Inflammatory macrophage treated with lipopolysaccharide for 1 hour (primary cell): ENCODE results near the gene NR2F1-AS1.
"Not testable (repeated sequence)": the region's sequence is repeated elsewhere in the genome, so short reads cannot be mapped to it uniquely, and the experiment has no call there.

Experiments
- DNase-seq, 2 donors: peaks; one replicate each; pipeline ENCODE4 v3.0.0-alpha.2; 2020 to 2022

Gene NR2F1-AS1

GRCh38 chr5:93575461-93576414, 5.3 kb downstream of the NR2F1-AS1 start:
- DNase-seq = no peak

- no peak for DNase-seq
Observed at GRCh38 chr5:93574491-93575305, 6.3 kb downstream of the NR2F1-AS1 start.

DNA sequence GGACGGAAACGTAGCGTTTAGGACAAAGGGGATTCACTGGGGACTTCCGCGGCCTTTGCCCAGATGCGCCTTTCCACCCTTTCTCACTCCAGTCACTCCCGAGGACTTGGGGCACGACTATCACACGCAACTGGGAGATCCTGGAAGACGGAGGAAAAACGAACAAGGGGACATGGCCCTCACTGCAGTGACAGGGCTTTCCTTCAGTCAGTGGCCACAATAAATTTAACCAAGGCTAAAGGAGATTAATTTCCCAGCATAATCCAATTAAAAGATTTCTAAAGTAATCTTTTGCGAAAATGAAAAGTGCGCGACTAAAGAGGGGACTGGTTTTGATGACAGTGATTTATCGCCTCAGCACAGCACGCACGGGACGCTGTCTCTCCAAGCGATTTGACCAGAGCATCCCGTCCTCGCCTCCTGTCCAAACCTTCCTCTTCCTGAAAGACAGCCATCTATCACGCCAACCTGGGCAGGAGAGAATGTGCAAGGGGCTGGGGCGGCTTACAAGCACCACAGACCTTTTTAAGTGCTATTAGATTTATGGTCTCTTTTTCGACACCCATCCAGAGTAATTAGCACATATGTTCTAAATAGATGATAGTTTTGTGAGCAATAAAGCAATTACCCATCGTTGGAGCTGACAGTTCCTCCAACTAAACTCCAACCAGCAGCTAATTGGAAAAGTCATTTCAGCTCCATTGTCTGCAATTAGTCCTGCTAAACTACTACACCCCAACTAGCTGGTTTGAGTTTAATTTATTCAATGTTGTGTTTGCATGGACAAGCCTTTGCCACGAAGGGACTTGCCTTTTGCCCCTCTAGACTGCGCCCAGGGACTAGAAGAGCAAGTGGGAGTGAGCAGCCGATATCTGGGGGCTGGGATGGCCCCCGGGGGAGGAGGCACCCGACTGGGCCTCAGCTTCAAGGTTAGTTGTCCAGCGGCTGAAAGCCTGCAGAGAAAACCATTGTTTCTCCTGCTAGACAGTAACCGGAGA, 7.4 kb downstream of the NR2F1-AS1 start:
- DNase-seq = no peak

DNA sequence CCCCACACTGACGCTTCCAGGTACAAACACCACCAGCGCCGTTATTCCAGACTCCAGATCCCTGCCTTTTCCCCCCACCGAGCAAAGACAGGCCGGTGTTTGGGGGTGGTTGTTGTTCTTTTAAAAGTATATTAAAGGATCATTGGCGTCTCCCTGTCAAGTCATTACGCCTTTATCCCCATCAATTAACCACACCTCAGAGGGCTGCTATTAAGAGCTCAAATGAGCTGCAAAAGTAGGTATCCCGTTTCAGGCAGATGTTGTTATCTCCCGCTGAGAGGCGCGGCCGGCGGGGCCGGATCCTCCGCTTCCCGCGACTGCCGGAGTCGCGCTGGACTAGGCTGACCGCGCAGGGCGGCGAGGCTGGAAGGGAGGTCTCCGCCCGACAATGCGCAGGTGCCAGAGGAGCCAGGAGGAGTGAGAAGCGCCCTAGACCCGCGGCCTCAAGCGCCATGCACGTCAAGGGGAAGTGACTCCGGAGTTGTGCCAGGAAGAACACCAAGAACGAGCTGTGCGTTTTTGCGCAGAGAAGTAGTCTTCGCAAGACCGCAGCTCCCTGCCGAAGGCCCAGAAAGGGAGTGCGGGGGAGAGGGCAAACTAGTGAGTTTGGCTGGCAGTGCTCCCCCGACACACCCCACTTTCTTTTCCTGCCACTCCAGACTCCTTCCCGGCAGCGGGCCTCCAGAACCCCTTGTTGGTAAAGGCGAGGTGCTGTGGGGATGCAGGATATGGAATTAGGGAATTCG, 8.2 kb downstream of the NR2F1-AS1 start:
- no peak for DNase-seq

GRCh38 chr5:93572101-93572607, 8.9 kb downstream of the NR2F1-AS1 start:
- DNase-seq = no peak

GRCh38 chr5:93571114-93571949, 9.7 kb downstream of the NR2F1-AS1 start:
- no peak for DNase-seq

DNA sequence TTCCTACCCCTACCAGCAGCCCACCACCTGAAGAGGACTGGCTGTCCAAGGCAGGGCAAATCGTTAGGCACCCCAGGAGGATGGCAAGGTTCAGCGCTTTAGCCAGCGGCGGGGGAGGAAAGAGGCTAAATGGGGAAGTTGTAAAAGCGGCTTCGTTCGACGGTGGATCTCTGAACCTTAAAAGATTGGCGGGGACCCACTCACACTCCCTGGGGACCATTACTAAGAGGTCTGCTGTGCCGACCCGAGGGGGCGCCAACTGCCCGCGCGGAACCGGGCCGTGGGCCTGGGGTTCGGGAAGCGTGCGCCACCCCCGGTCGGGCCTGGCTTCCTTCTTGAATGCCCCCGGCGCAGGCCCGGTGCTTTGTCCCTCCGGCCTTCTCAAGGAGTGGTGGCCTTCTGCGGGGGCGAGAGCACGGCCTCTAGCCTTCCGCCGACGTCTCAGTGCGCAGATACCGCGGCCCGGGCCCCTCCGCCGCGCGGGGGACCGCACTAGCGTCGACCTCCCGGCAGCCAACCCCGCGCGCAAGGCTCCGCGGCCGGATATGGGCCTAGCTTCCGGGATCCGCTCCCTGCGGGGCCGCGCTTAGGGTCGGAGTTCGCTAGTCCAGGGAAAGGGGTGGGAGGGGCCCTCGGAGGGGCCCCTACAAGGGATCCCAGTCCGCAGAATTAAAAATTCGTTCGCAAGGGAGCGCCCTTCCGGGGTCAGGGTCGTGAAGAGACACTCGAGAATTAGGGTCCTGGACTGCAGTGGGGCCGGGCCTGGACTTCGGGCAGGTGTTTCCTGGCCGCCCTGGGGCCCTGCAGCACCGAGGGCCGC, 10.5 kb downstream of the NR2F1-AS1 start:
- DNase-seq = no peak

- no peak for DNase-seq
Observed at GRCh38 chr5:93569300-93570160, 11.5 kb downstream of the NR2F1-AS1 start.

DNA sequence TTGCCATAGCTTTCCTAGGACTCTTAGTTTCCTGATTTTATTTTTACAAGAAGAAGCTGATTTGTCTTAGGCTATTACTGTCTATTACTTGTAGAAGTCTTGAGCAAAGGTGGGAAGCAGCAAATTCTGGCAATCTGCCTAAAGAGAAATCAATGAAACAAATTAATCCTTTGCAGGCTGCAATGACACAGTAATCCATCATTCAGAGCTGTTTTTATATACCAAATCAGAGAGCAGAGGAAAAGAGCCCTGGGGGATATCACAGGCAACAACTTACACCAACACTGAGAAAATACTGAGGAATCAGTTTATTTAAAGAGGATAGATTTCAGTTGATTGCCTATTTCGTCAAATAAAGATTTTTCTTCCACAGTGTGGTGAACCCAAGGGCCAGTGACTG, 13.6 kb downstream of the NR2F1-AS1 start:
- DNase-seq = no peak

- DNase-seq = no peak
Observed at GRCh38 chr5:93566091-93566490, 14.9 kb downstream of the NR2F1-AS1 start.

- no peak for DNase-seq
Observed at GRCh38 chr5:93557021-93557604, 23.9 kb downstream of the NR2F1-AS1 start.

GRCh38 chr5:93549594-93549993, 31.4 kb downstream of the NR2F1-AS1 start:
- not testable (repeated sequence) for DNase-seq

DNA sequence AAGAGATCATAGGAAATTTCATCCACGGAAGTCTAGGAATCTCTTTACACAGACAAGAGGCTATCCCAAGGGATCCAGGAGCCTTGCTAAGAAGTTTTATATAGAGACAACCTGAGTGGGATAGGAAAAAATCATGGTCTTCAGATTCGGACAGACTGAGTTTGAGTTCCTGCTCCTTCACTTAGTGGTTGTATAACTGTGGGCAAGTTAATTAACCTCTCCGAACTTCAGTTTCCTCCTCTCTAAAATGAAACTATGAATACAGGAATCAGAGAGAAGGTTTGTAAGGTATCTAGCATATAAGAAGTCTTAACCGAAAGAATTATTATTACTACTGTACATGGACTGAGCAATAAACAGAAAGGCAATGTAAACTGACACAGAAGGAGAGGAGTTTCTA, 35.1 kb downstream of the NR2F1-AS1 start:
- no peak for DNase-seq

- DNase-seq = no peak
Observed at GRCh38 chr5:93532370-93532769, 48.6 kb downstream of the NR2F1-AS1 start.

DNA sequence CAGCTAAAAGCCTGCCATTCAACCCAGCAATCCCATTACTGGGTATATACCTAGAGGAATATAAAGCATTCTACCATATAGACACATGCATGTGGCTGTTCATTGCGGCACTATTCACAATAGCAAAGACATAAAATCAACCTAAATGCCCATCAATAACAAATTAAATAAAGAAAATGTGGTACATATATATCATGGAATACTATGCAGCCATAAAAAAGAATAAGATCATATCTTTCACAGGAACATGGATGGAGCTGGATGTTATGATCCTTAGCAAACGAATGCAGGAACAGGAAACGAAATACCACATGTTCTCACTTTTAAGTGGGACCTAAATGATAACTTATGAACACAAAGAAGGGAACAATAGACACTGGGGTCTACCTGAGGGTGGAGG, 59.2 kb downstream of the NR2F1-AS1 start:
- not testable (repeated sequence) for DNase-seq

- no peak for DNase-seq
Observed at GRCh38 chr5:93519740-93520139, 61.3 kb downstream of the NR2F1-AS1 start.

DNA sequence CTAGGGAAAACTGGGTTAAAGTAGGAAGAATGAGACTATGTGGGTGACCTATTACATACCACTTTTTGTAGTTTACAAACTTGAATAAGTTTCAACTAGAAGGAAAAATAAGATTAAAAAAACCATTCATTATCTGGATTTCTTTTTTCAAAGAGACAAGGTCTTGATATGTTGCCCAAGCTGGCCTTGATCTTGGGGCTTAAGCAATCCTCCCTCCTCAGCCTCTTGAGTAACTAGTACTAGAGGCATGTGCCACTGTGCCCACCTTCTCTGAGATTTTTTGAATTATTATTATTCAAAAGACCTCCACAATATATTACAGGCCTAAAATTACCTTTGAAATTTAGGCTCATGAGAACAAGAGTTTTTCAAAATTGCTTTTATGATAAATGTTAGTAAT, 63.2 kb downstream of the NR2F1-AS1 start:
- DNase-seq = no peak

- no peak for DNase-seq
Observed at GRCh38 chr5:93513298-93513697, 67.7 kb downstream of the NR2F1-AS1 start.
